HepG2 (cell line): Measurements from ENCODE around the gene GSC2. TPM values are rescaled to one million over a fixed set of nuclear protein-coding genes. Genes with fewer than 3 reads are reported as not detected.
A peak's percentile ranks its signal among the peaks of the same experiment; 100 is the strongest.

Experiments used
- AKAP8 ChIP-seq: sonication (generic); formaldehyde crosslinking; IDR thresholded peaks from 2 replicates; pipeline ENCODE4 v1.5.1; 2020; ENCODE audit warnings: mild to moderate bottlenecking, missing genetic modification reagents
- CBX2 ChIP-seq, 2 experiments: fragments of 200-600 bp in 1 of 2; sonication (generic); formaldehyde crosslinking in 1 of 2; IDR thresholded peaks; 2 replicates each; pipeline versions ENCODE4 v1.7.0 to v1.8.1; 2018 to 2022; ENCODE audit warnings: low read depth in 2 of 2, low read length in 1 of 2, mild to moderate bottlenecking in 1 of 2, missing genetic modification reagents in 1 of 2
- EEA1 ChIP-seq: sonication (generic); formaldehyde crosslinking; IDR thresholded peaks from 2 replicates; pipeline ENCODE4 v1.5.1; 2020; ENCODE audit warnings: mild to moderate bottlenecking, missing genetic modification reagents, borderline replicate concordance
- FOSL2 ChIP-seq: sonication (generic); formaldehyde crosslinking; IDR thresholded peaks from 2 replicates; pipeline ENCODE4 v1.4.0; 2020; ENCODE audit warnings: missing genetic modification reagents
- GABPB1 ChIP-seq: IDR thresholded peaks from 2 replicates; pipeline ENCODE4 v1.6.1; 2016; ENCODE audit warnings: mild to moderate bottlenecking, missing genetic modification reagents, moderate library complexity, missing compliant biosample characterization
- MXD1 ChIP-seq: sonication (generic); formaldehyde crosslinking; IDR thresholded peaks from 2 replicates; pipeline ENCODE4 v1.4.0; 2020; ENCODE audit warnings: mild to moderate bottlenecking, missing genetic modification reagents
- NBN ChIP-seq: fragments of 450-650 bp; conservative IDR thresholded peaks from 2 replicates; pipeline ENCODE4 v1.6.1; 2017
- NCOA1 ChIP-seq: sonication (generic); formaldehyde crosslinking; IDR thresholded peaks from 2 replicates; pipeline ENCODE4 v1.9.0; 2021; ENCODE audit warnings: missing genetic modification reagents
- NR2F6 ChIP-seq, 2 experiments: IDR thresholded peaks; 2 replicates each; pipeline ENCODE4 v1.6.1; 2016; ENCODE audit warnings: antibody characterized with exemption in 1 of 2, mild to moderate bottlenecking in 1 of 2
- RELA ChIP-seq: sonication (generic); formaldehyde crosslinking; IDR thresholded peaks from 2 replicates; pipeline ENCODE4 v1.4.0; 2020; ENCODE audit warnings: missing genetic modification reagents
- SALL1 ChIP-seq: sonication (generic); formaldehyde crosslinking; IDR thresholded peaks from 2 replicates; pipeline ENCODE4 v1.8.0; 2022; ENCODE audit warnings: mild to moderate bottlenecking, missing genetic modification reagents
- SOX5 ChIP-seq: IDR thresholded peaks from 2 replicates; pipeline ENCODE4 v1.6.1; 2016; ENCODE audit warnings: borderline replicate concordance
- TBL1XR1 ChIP-seq: fragments of 150-350 bp; IDR thresholded peaks from 2 replicates; pipeline ENCODE4 v1.6.1; 2014; ENCODE audit warnings: borderline replicate concordance, low read length; ENCODE audit not compliant: partially characterized antibody
- ZBTB26 ChIP-seq: IDR thresholded peaks from 2 replicates; pipeline ENCODE4 v1.6.1; 2016; ENCODE audit warnings: missing compliant biosample characterization, missing genetic modification reagents, borderline replicate concordance
- ZNF224 ChIP-seq: sonication (generic); formaldehyde crosslinking; IDR thresholded peaks from 2 replicates; pipeline ENCODE4 v1.5.0; 2020; ENCODE audit warnings: mild to moderate bottlenecking, missing genetic modification reagents
- ZNF501 ChIP-seq: sonication (generic); formaldehyde crosslinking; IDR thresholded peaks from 2 replicates; pipeline ENCODE4 v1.5.1; 2020; ENCODE audit warnings: mild to moderate bottlenecking, moderate library complexity, missing genetic modification reagents
- ZNF614 ChIP-seq: IDR thresholded peaks from 2 replicates; pipeline ENCODE4 v1.6.1; 2018; ENCODE audit warnings: missing biosample characterization, missing genetic modification reagents, inconsistent platforms, borderline replicate concordance
- ZNF619 ChIP-seq: sonication (generic); formaldehyde crosslinking; IDR thresholded peaks from 2 replicates; pipeline ENCODE4 v1.4.0; 2020; ENCODE audit warnings: mild to moderate bottlenecking, missing genetic modification reagents
- ZNF776 ChIP-seq: sonication (generic); formaldehyde crosslinking; IDR thresholded peaks from 2 replicates; pipeline ENCODE4 v1.4.0; 2020; ENCODE audit warnings: mild to moderate bottlenecking, missing genetic modification reagents
- ZNF788 ChIP-seq: sonication (generic); formaldehyde crosslinking; IDR thresholded peaks from 2 replicates; pipeline ENCODE4 v1.5.0; 2020; ENCODE audit warnings: mild to moderate bottlenecking, missing genetic modification reagents, borderline replicate concordance
- polyA plus RNA-seq, 8 experiments: library from polyadenylated mRNA; depleted of rRNA in 3 of 8; stranded (reverse) in 7 of 8; unstranded in 1 of 8; fragments of >200 nt; fragmentation: Illumina TruSeq in 4 of 8; extraction: Trizol in 4 of 8; gene quantifications; 2 replicates each; pipeline versions ENCODE4 v1.2.1 to v1.2.3, GENCODE V29; 2011 to 2016; ENCODE audit warnings: low read depth in 4 of 8, missing spikeins in 1 of 8, mixed read lengths in 1 of 8; ENCODE audit not compliant: insufficient read depth in 1 of 8
- total RNA-seq, 5 experiments: library from RNA; depleted of rRNA; stranded (reverse); fragments of >200 nt; fragmentation: Illumina TruSeq; extraction: Trizol; gene quantifications; 2 replicates each; pipeline ENCODE4 v1.2.3, GENCODE V29; 2016; ENCODE audit warnings: low read depth in 1 of 5
- TF ChIP-seq, protein P1 (sequence below): sonication (generic); formaldehyde crosslinking; IDR thresholded peaks from 2 replicates; pipeline ENCODE4 v1.5.1; 2020; ENCODE audit warnings: mild to moderate bottlenecking, missing genetic modification reagents, moderate library complexity
- TF ChIP-seq, protein P2 (sequence below): sonication (generic); formaldehyde crosslinking; IDR thresholded peaks from 2 replicates; pipeline ENCODE4 v1.8.0; 2022; ENCODE audit warnings: mild to moderate bottlenecking, missing genetic modification reagents; ENCODE audit not compliant: insufficient replicate concordance
- TF ChIP-seq, protein P3 (sequence below): sonication (generic); formaldehyde crosslinking; IDR thresholded peaks from 2 replicates; pipeline ENCODE4 v1.5.0; 2020; ENCODE audit warnings: missing genetic modification reagents

GSC2 gene
- total and polyA plus RNA-seq, 2 of the 13 experiments (the other 11 are each of a cell fraction or from before 2014, with no cell fraction given) = not detected

GRCh38 chr22:19178657-19179496 lies 28.8 kb upstream of the GSC2 start, which contains the start of gene SLC25A1 (continued):
- TF ChIP-seq ZNF614 (CRISPR knock-in tag) (no peak), ZNF788 (peak; percentile 65; the same call in 1 of the 2 replicates), NR2F6 (IDR thresholded peaks at IDR 0.05) (0 out of 2 replicates have a peak, but pooled peaks have one; percentile 9), NR2F6 (CRISPR knock-in tag; IDR thresholded peaks at IDR 0.05) (no peak), SALL1 (CRISPR knock-in tag) (0 out of 2 replicates have a peak, but pooled peaks have one; percentile 37), TBL1XR1 (peak; percentile 6), ZNF776 (CRISPR knock-in tag) (no peak; the same call in 1 of the 2 replicates), FOSL2 (no peak), EEA1 (CRISPR knock-in tag) (0 out of 2 replicates have a peak, but pooled peaks have one; percentile 37), ZBTB26 (CRISPR knock-in tag) (peak; percentile 48; the same call in 1 of the 2 replicates), SOX5 (CRISPR knock-in tag) (peak; percentile 7; the same call in 1 of the 2 replicates), ZNF501 (peak; percentile 82; the same call in 1 of the 2 replicates), ZNF224 (CRISPR knock-in tag) (0 out of 2 replicates have a peak, but pooled peaks have one; percentile 56), NCOA1 (CRISPR knock-in tag) (no peak), NBN (no peak), GABPB1 (CRISPR knock-in tag) (peak; percentile 62; the same call in 1 of the 2 replicates), ZNF619 (CRISPR knock-in tag) (peak; percentile 27; the same call in 1 of the 2 replicates), AKAP8 (peak; percentile 53; the same call in 1 of the 2 replicates), MXD1 (peak; percentile 82; the same call in 1 of the 2 replicates), RELA (CRISPR knock-in tag) (0 out of 2 replicates have a peak, but pooled peaks have one; percentile 80), CBX2 (IDR thresholded peaks at IDR 0.05; ENCODE audit: low read depth, low read length) (no peak), CBX2 (CRISPR knock-in tag; IDR thresholded peaks at IDR 0.05; ENCODE audit: low read depth) (no peak)
- TF ChIP-seq, protein P1, sequence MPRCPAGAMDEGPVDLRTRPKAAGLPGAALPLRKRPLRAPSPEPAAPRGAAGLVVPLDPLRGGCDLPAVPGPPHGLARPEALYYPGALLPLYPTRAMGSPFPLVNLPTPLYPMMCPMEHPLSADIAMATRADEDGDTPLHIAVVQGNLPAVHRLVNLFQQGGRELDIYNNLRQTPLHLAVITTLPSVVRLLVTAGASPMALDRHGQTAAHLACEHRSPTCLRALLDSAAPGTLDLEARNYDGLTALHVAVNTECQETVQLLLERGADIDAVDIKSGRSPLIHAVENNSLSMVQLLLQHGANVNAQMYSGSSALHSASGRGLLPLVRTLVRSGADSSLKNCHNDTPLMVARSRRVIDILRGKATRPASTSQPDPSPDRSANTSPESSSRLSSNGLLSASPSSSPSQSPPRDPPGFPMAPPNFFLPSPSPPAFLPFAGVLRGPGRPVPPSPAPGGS = no peak
- TF ChIP-seq, protein P2, sequence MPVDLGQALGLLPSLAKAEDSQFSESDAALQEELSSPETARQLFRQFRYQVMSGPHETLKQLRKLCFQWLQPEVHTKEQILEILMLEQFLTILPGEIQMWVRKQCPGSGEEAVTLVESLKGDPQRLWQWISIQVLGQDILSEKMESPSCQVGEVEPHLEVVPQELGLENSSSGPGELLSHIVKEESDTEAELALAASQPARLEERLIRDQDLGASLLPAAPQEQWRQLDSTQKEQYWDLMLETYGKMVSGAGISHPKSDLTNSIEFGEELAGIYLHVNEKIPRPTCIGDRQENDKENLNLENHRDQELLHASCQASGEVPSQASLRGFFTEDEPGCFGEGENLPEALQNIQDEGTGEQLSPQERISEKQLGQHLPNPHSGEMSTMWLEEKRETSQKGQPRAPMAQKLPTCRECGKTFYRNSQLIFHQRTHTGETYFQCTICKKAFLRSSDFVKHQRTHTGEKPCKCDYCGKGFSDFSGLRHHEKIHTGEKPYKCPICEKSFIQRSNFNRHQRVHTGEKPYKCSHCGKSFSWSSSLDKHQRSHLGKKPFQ (CRISPR knock-in tag) = peak; percentile 84
- TF ChIP-seq, protein P3, sequence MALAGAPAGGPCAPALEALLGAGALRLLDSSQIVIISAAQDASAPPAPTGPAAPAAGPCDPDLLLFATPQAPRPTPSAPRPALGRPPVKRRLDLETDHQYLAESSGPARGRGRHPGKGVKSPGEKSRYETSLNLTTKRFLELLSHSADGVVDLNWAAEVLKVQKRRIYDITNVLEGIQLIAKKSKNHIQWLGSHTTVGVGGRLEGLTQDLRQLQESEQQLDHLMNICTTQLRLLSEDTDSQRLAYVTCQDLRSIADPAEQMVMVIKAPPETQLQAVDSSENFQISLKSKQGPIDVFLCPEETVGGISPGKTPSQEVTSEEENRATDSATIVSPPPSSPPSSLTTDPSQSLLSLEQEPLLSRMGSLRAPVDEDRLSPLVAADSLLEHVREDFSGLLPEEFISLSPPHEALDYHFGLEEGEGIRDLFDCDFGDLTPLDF (CRISPR knock-in tag) = peak; percentile 40; the same call in 1 of the 2 replicates
